GM19372 (cell line): ENCODE measurements around the gene MEX3D.

Experiments
- ATAC-seq: cut with Tn5 transposase; IDR thresholded peaks from one replicate; pipeline ENCODE4 v1.9.1; 2021; ENCODE audit warnings: mild to moderate bottlenecking, low read depth, moderate library complexity; ENCODE audit not compliant: unreplicated experiment

Gene MEX3D

GRCh38 chr19:1508507-1508856, 59.6 kb downstream of the MEX3D start:
- ATAC-seq: no peak

- ATAC-seq: no peak
Measured at GRCh38 chr19:1507763-1508506, 60.2 kb downstream of the MEX3D start.

GRCh38 chr19:1507192-1507660, 60.9 kb downstream of the MEX3D start:
- no peak for ATAC-seq

GRCh38 chr19:1505991-1506881, 61.9 kb downstream of the MEX3D start:
- ATAC-seq: no peak

- ATAC-seq: no peak
Measured at GRCh38 chr19:1505012-1505411, 63.1 kb downstream of the MEX3D start.
